ENCODE results near the gene ZNF892. TPM values are rescaled to one million over a fixed set of nuclear protein-coding genes. Genes with fewer than 3 reads are reported as not detected.

Gene ZNF892
- total RNA-seq, 2 donors from 2014 or later, result 2.2 to 3.2 TPM

Other genes starting within 250 kb of the ZNF892 start
- gene MAL, start 181.8 kb upstream of the ZNF892 start, total RNA-seq, result 1 to 10 TPM; 7.4 to 8.7 TPM
- 10 to 100 TPM; 39.0 to 57.7 TPM for gene MRPS5, start 85.7 kb upstream of the ZNF892 start, total RNA-seq
- 1 to 10 TPM; 4.9 to 7.5 TPM for gene ZNF514, start 47.7 kb upstream of the ZNF892 start, total RNA-seq
- gene ZNF2, start 41.7 kb upstream of the ZNF892 start, total RNA-seq, result 1 to 10 TPM; 3.5 to 3.7 TPM
- gene PROM2, start 66.9 kb downstream of the ZNF892 start, total RNA-seq, result under 1 TPM; 0.11 to 0.35 TPM
- gene KCNIP3, start 89.8 kb downstream of the ZNF892 start, total RNA-seq, result 1 to 10 TPM; 4.0 to 5.9 TPM
- 10 to 100 TPM; 19.9 to 27.5 TPM for gene FAHD2A, start 195.2 kb downstream of the ZNF892 start, total RNA-seq